GM13977 (cell line): ENCODE results near the gene ANKRD9.

Experiments used
- DNase-seq: peaks from one replicate; pipeline ENCODE4 v3.0.0; 2012; ENCODE audit warnings: low spot score
- CTCF ChIP-seq: IDR thresholded peaks from 2 replicates; pipeline ENCODE4 v1.5.1; 2012; ENCODE audit warnings: mild to moderate bottlenecking, control low read depth; ENCODE audit not compliant: insufficient read depth; ENCODE audit errors: extremely low read depth, missing control alignments
- in situ Hi-C: fragments of 300-500 bp; cut with MboI; formaldehyde crosslinking; loops from one replicate; pipeline ENCODE4 v1.12.0; 2022; ENCODE audit warnings: low sequenced_read_pairs, low pct_unique_long_range_greater_than_20kb, mixed read lengths, inconsistent platforms; ENCODE audit not compliant: unreplicated experiment

The ANKRD9 gene

GRCh38 chr14:102505000-102505619 is 4.5 kb downstream of the ANKRD9 start:
- no peak for DNase-seq
- in situ Hi-C loops = no loop called here
- no peak for TF ChIP-seq CTCF

GRCh38 chr14:102504328-102504999 is 5.1 kb downstream of the ANKRD9 start:
- DNase-seq = no peak
- in situ Hi-C loops = no loop called here
- TF ChIP-seq CTCF = no peak

GRCh38 chr14:102503641-102504327 is 5.8 kb downstream of the ANKRD9 start:
- in situ Hi-C loops = no loop called here
- TF ChIP-seq CTCF = no peak
- DNase-seq = no peak

- no peak for TF ChIP-seq CTCF
- in situ Hi-C loops = no loop called here
- no peak for DNase-seq
Measured at GRCh38 chr14:102502571-102502970, 7.0 kb downstream of the ANKRD9 start.

- in situ Hi-C loops = no loop called here
- no peak for TF ChIP-seq CTCF
- no peak for DNase-seq
Measured at GRCh38 chr14:102501751-102502315, 7.7 kb downstream of the ANKRD9 start.

GRCh38 chr14:102500713-102501112 is 8.9 kb downstream of the ANKRD9 start:
- in situ Hi-C loops = no loop called here
- no peak for DNase-seq
- TF ChIP-seq CTCF = no peak
